HEK293 (cell line): Measurements from ENCODE around the gene CLGN.

Experiments
- CTCF ChIA-PET: fragments of 350-600 bp; formaldehyde crosslinking; extraction: SDS; loops from one replicate; lab custom pipeline; 2021; ENCODE audit warnings: antibody characterized with exemption; lab: Yijun Ruan, JAX
- POLR2A ChIA-PET: fragments of 300-600 bp; formaldehyde crosslinking; extraction: SDS; loops from one replicate; lab custom pipeline; 2020; ENCODE audit warnings: antibody characterized with exemption, inconsistent platforms; lab: Yijun Ruan, JAX
- H3K27ac ChIP-seq: fragments of 200-500 bp; sonication (Bioruptor generic); 2 replicates; pipeline ENCODE4 v1.5.1; 2014; ENCODE audit warnings: low read depth, low read length, control low read depth, inconsistent platforms; ENCODE audit errors: extremely low read depth
- H3K36me3 ChIP-seq, 2 experiments: fragments of 200-500 bp in 1 of 2; sonication (Bioruptor generic) in 1 of 2; 1 replicate in 1 of 2; 2 replicates in 1 of 2; pipeline ENCODE4 v1.5.1; 2014 to 2017; ENCODE audit warnings: inconsistent platforms in 2 of 2, low read length in 2 of 2; ENCODE audit not compliant: control insufficient read depth in 2 of 2, insufficient read depth in 1 of 2
- H3K4me1 ChIP-seq: fragments of 200-500 bp; sonication (Bioruptor generic); 2 replicates; pipeline ENCODE4 v1.5.1; 2014; ENCODE audit warnings: mild to moderate bottlenecking, low read length, inconsistent platforms; ENCODE audit not compliant: control insufficient read depth, insufficient read depth
- H3K4me3 ChIP-seq: 2 replicates; pipeline ENCODE4 v1.5.1; 2011; ENCODE audit warnings: low read depth, mild to moderate bottlenecking, control low read depth, low read length, moderate library complexity
- H3K9me3 ChIP-seq: fragments of 200-500 bp; sonication (Bioruptor generic); 2 replicates; pipeline ENCODE4 v1.5.1; 2014; ENCODE audit warnings: low read depth, low read length, inconsistent platforms; ENCODE audit not compliant: control insufficient read depth, insufficient read depth
- ATF2 ChIP-seq: fragments of 450-650 bp; formaldehyde crosslinking; IDR thresholded peaks from 2 replicates; pipeline ENCODE4 v1.5.1; 2016; ENCODE audit warnings: missing biosample characterization, missing genetic modification characterization, low read depth
- EGR2 ChIP-seq: fragments of 450-650 bp; formaldehyde crosslinking; IDR thresholded peaks from 2 replicates; pipeline ENCODE4 v1.5.1; 2016; ENCODE audit warnings: low read depth, missing biosample characterization, missing genetic modification characterization
- ELK4 ChIP-seq: IDR thresholded peaks from 2 replicates; pipeline ENCODE4 v1.6.1; 2011; ENCODE audit warnings: mild to moderate bottlenecking, low read depth, low read length, borderline replicate concordance
- HIC1 ChIP-seq: fragments of 450-650 bp; formaldehyde crosslinking; IDR thresholded peaks from 2 replicates; pipeline ENCODE4 v1.5.1; 2016; ENCODE audit warnings: missing biosample characterization, missing genetic modification characterization
- PRDM1 ChIP-seq: fragments of 450-650 bp; formaldehyde crosslinking; IDR thresholded peaks from 2 replicates; pipeline ENCODE4; 2016; ENCODE audit warnings: missing biosample characterization, missing genetic modification characterization
- ZFP41 ChIP-seq: fragments of 450-650 bp; formaldehyde crosslinking; IDR thresholded peaks from 2 replicates; pipeline ENCODE4 v1.5.1; 2016; ENCODE audit warnings: missing biosample characterization, missing genetic modification characterization, borderline replicate concordance
- ZNF148 ChIP-seq: fragments of 450-650 bp; formaldehyde crosslinking; IDR thresholded peaks from 2 replicates; pipeline ENCODE4 v1.5.0; 2017; ENCODE audit warnings: missing biosample characterization, missing genetic modification characterization, borderline replicate concordance
- ZNF214 ChIP-seq: fragments of 450-650 bp; formaldehyde crosslinking; IDR thresholded peaks from 2 replicates; pipeline ENCODE4 v1.5.1; 2017; ENCODE audit warnings: missing biosample characterization, mild to moderate bottlenecking, missing genetic modification characterization, borderline replicate concordance
- ZNF23 ChIP-seq: fragments of 450-650 bp; formaldehyde crosslinking; IDR thresholded peaks from 2 replicates; pipeline ENCODE4 v1.5.1; 2016; ENCODE audit warnings: missing biosample characterization, missing genetic modification characterization, borderline replicate concordance
- ZNF335 ChIP-seq: fragments of 450-650 bp; formaldehyde crosslinking; conservative IDR thresholded peaks from 2 replicates; pipeline ENCODE4 v1.5.1; 2016; ENCODE audit warnings: missing biosample characterization, missing genetic modification characterization
- ZNF362 ChIP-seq: fragments of 450-650 bp; formaldehyde crosslinking; IDR thresholded peaks from 2 replicates; pipeline ENCODE4 v1.5.1; 2016; ENCODE audit warnings: missing biosample characterization, missing genetic modification characterization
- ZNF394 ChIP-seq: fragments of 450-650 bp; formaldehyde crosslinking; IDR thresholded peaks from 2 replicates; pipeline ENCODE4 v1.5.1; 2016; ENCODE audit warnings: missing biosample characterization, missing genetic modification characterization, mild to moderate bottlenecking, moderate library complexity, borderline replicate concordance
- ZNF449 ChIP-seq: fragments of 450-650 bp; formaldehyde crosslinking; IDR thresholded peaks from 2 replicates; pipeline ENCODE4 v1.5.1; 2017; ENCODE audit warnings: missing biosample characterization, mild to moderate bottlenecking, missing genetic modification characterization, moderate library complexity
- ZNF48 ChIP-seq: fragments of 450-650 bp; formaldehyde crosslinking; IDR thresholded peaks from 2 replicates; pipeline ENCODE4 v1.5.1; 2016; ENCODE audit warnings: missing biosample characterization, missing genetic modification characterization
- ZNF510 ChIP-seq: fragments of 450-650 bp; formaldehyde crosslinking; IDR thresholded peaks from 2 replicates; pipeline ENCODE4 v1.5.1; 2018; ENCODE audit warnings: mild to moderate bottlenecking, missing genetic modification characterization, missing biosample characterization; ENCODE audit not compliant: insufficient replicate concordance
- ZNF639 ChIP-seq: fragments of 450-650 bp; formaldehyde crosslinking; IDR thresholded peaks from 2 replicates; pipeline ENCODE4 v1.5.1; 2016; ENCODE audit warnings: missing biosample characterization, missing genetic modification characterization

Gene CLGN

GRCh38 chr4:140355288-140355687 is 72.2 kb downstream of the CLGN start:
- no peak overlapping the region for H3K4me3 ChIP-seq
- no peak overlapping the region for H3K27ac ChIP-seq
- no peaks in the 10 kb centered on the region for H3K9me3 ChIP-seq
- ChIA-PET POLR2A (no interaction called here), CTCF (no interaction called here)
- no peaks in the 10 kb centered on the region for H3K4me1 ChIP-seq
- H3K36me3 ChIP-seq = no peaks in the 10 kb centered on the region
- TF ChIP-seq HIC1 (tag by site-specific recombination) (no peak), ATF2 (tag by site-specific recombination) (peak; percentile 37; the same call in 1 of the 2 replicates)

GRCh38 chr4:140353786-140354185 is 73.7 kb downstream of the CLGN start:
- Histone ChIP-seq H3K4me3 (no peak overlapping the region), H3K27ac (no peak overlapping the region), H3K36me3 (no peaks in the 10 kb centered on the region), H3K9me3 (no peaks in the 10 kb centered on the region), H3K4me1 (no peaks in the 10 kb centered on the region)
- POLR2A ChIA-PET = no interaction called here
- TF ChIP-seq PRDM1 (tag by site-specific recombination) = no peak
- TF ChIP-seq ZNF639 = no peak
- TF ChIP-seq ZNF362 (tag by site-specific recombination) = no peak
- TF ChIP-seq ZNF335 (tag by site-specific recombination) = no peak
- TF ChIP-seq EGR2 (tag by site-specific recombination) = no peak
- no peak for TF ChIP-seq ELK4
- no peak for TF ChIP-seq ZFP41 (tag by site-specific recombination)
- TF ChIP-seq ZNF394 (tag by site-specific recombination) = no peak
- TF ChIP-seq ZNF148 (tag by site-specific recombination) = no peak
- TF ChIP-seq ZNF23 (tag by site-specific recombination) = no peak
- TF ChIP-seq ZNF48 = no peak
- TF ChIP-seq ZNF449 (tag by site-specific recombination) = no peak
- TF ChIP-seq ZNF214 (tag by site-specific recombination) = no peak
- no peak for TF ChIP-seq ZNF510 (tag by site-specific recombination)
- CTCF ChIA-PET = interaction anchor here (0.6 to 1.4 kb wide), 4 partner anchors 79 to 620 kb away, joined by 3 to 5 read pairs (median 4); no protein-coding TSS in a partner anchor
